IgD-negative memory B cell (primary cell): ENCODE measurements around the gene NUP50. TPM values are rescaled to one million over a fixed set of nuclear protein-coding genes. Genes with fewer than 3 reads are reported as not detected.
A peak's percentile ranks its signal among the peaks of the same experiment; 100 is the strongest.

Experiments used
- H3K27ac Mint-ChIP-seq, 3 donors: one replicate each; pipeline ENCODE4 v1.8.0; 2020 to 2022; ENCODE audit warnings: mild to moderate bottlenecking in 3 of 3, mixed read lengths in 3 of 3, moderate library complexity in 1 of 3
- H3K27me3 Mint-ChIP-seq: one replicate; pipeline ENCODE4 v1.8.0; 2021; ENCODE audit warnings: mixed read lengths
- H3K36me3 Mint-ChIP-seq: one replicate; pipeline ENCODE4 v1.8.0; 2020; ENCODE audit warnings: mild to moderate bottlenecking, mixed read lengths
- H3K4me1 Mint-ChIP-seq, 3 donors: one replicate each; pipeline ENCODE4 v1.8.0; 2020 to 2022; ENCODE audit warnings: mixed read lengths in 3 of 3, mild to moderate bottlenecking in 1 of 3
- H3K4me3 Mint-ChIP-seq, 4 donors: one replicate each; pipeline ENCODE4 v1.8.0; 2020 to 2022; ENCODE audit warnings: mild to moderate bottlenecking in 4 of 4, mixed read lengths in 4 of 4, moderate library complexity in 3 of 4
- H3K9me3 Mint-ChIP-seq, 3 donors: one replicate each; pipeline ENCODE4 v1.8.0; 2020 to 2021; ENCODE audit warnings: mixed read lengths in 3 of 3, mild to moderate bottlenecking in 1 of 3
- polyA plus RNA-seq: library from polyadenylated mRNA; unstranded; fragments of 300-500 nt; fragmentation: Illumina TruSeq; gene quantifications from one replicate; pipeline ENCODE4 v1.2.3, GENCODE V29; 2021

The NUP50 gene, protein sequence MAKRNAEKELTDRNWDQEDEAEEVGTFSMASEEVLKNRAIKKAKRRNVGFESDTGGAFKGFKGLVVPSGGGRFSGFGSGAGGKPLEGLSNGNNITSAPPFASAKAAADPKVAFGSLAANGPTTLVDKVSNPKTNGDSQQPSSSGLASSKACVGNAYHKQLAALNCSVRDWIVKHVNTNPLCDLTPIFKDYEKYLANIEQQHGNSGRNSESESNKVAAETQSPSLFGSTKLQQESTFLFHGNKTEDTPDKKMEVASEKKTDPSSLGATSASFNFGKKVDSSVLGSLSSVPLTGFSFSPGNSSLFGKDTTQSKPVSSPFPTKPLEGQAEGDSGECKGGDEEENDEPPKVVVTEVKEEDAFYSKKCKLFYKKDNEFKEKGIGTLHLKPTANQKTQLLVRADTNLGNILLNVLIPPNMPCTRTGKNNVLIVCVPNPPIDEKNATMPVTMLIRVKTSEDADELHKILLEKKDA
- polyA plus RNA-seq: 43.9 TPM

GRCh38 chr22:45163451-45164269, at the start of gene NUP50:
Gene NUP50 (plus strand): TSS chr22:45163925. CDS start chr22:45168178, 4,253 bp downstream.
- H3K4me1 Mint-ChIP-seq: peaks cover 15 to 33% (median 27%) of the 10 kb centered on the region in 3 donors

DNA sequence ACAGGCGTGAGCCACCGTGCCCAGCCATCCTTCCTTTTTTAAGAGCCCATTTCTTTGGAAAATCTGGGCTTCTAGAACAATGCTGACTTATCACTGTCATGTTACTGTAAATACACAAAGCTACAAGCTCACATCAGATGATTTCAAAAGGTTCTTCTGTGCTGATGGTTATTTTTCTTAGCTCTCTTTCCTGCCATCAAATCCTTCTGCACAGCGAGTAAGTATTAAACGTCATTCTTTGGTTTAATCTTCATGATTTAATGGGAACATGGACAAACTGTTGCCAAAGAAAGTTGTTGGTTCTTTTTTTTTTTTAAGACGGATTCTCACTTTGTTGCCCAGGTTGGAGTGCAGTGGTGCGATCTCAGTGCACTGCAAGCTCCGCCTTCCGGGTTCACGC, 43.3 kb upstream of the NUP50 start:
- H3K9me3 Mint-ChIP-seq: peaks cover 0 to 2% (median 2%) of the 10 kb centered on the region in 3 donors
- peaks cover 1% of the 10 kb centered on the region for H3K27me3 Mint-ChIP-seq
- no peak overlapping the region for H3K27ac Mint-ChIP-seq
- H3K4me3 Mint-ChIP-seq: no peak overlapping the region
- H3K4me1 Mint-ChIP-seq: no peaks in the 10 kb centered on the region
- no peaks in the 10 kb centered on the region for H3K36me3 Mint-ChIP-seq

More at GRCh38 chr22:45163451-45164269, at the start of gene NUP50:
- Mint-ChIP-seq H3K36me3 (no peaks in the 10 kb centered on the region), H3K4me3 (peak within 1 kb of the TSS; percentile 94 to 98 (median 98)), H3K9me3 (no peaks in the 10 kb centered on the region), H3K27me3 (no peaks in the 10 kb centered on the region), H3K27ac (peak within 1 kb of the TSS; percentile 93 to 96 (median 96))

DNA sequence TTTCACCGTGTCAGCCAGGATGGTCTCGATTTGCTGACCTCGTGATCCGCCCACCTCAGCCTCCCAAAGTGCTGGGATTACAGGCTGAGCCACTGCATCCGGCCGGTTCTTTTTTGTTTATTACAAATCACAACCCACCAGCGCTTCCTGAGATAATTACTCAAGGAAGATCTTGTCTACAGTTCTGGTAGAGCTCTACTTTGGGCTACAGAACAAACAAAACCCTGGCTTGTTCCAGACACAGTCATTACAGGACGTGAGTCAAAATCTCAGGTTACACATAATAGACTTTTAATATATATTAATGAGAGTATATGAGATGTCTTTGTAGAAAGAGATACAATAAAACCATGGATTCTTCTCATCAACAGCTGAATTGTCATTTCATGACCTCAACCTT, 42.8 kb upstream of the NUP50 start:
- H3K4me1 Mint-ChIP-seq: no peaks in the 10 kb centered on the region
- peaks cover 0 to 2% (median 2%) of the 10 kb centered on the region in 3 donors for H3K9me3 Mint-ChIP-seq
- H3K4me3 Mint-ChIP-seq: no peak overlapping the region
- peaks cover 1% of the 10 kb centered on the region for H3K27me3 Mint-ChIP-seq
- H3K27ac Mint-ChIP-seq: no peak overlapping the region
- no peaks in the 10 kb centered on the region for H3K36me3 Mint-ChIP-seq

- H3K27ac Mint-ChIP-seq: peak overlapping the region in 1 of 3 donors; percentile 20
Measured at GRCh38 chr22:45124176-45124847, 39.4 kb upstream of the NUP50 start.

GRCh38 chr22:45125188-45125587, 38.5 kb upstream of the NUP50 start:
- Mint-ChIP-seq H3K27me3 (peaks cover under 1% of the 10 kb centered on the region), H3K4me1 (peaks cover 0 to 6% (median 3%) of the 10 kb centered on the region in 3 donors), H3K36me3 (no peaks in the 10 kb centered on the region), H3K9me3 (no peaks in the 10 kb centered on the region), H3K27ac (no peak overlapping the region), H3K4me3 (no peak overlapping the region)

More at GRCh38 chr22:45124176-45124847, 39.4 kb upstream of the NUP50 start:
- H3K9me3 Mint-ChIP-seq: no peaks in the 10 kb centered on the region
- no peak overlapping the region for H3K4me3 Mint-ChIP-seq
- no peaks in the 10 kb centered on the region for H3K4me1 Mint-ChIP-seq
- no peaks in the 10 kb centered on the region for H3K36me3 Mint-ChIP-seq
- no peaks in the 10 kb centered on the region for H3K27me3 Mint-ChIP-seq

DNA sequence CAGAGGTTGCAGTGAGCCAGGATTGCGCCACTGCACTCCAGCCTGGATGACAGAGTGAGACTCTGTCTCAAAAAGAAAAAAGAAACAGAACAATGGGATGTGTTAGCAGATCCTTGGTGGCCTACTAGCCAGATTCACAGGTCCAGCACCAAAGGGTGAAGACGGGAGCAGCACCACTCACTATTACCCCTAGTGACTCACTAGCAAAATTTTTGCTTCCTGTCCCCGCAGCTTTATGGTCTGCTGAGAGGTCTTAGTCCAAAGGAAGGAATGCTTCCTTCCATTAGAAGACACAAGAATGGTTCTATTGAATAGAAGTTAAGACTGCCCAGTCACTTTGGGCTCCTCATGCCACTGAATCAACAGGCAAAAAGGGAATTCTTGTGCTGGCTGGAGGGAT, 35.9 kb upstream of the NUP50 start:
- H3K27me3 Mint-ChIP-seq: peaks cover 3% of the 10 kb centered on the region
- H3K4me3 Mint-ChIP-seq: no peak overlapping the region
- H3K27ac Mint-ChIP-seq: peak overlapping the region in 1 of 3 donors; percentile 23
- peaks cover 9% of the 10 kb centered on the region for H3K36me3 Mint-ChIP-seq
- no peaks in the 10 kb centered on the region for H3K9me3 Mint-ChIP-seq
- peaks cover 0 to 14% (median 12%) of the 10 kb centered on the region in 3 donors for H3K4me1 Mint-ChIP-seq

GRCh38 chr22:45129703-45130524, 33.8 kb upstream of the NUP50 start:
- peak overlapping the region in 2 of 3 donors; percentile 64 to 71 for H3K27ac Mint-ChIP-seq
- peak overlapping the region in 1 of 4 donors; percentile 10 for H3K4me3 Mint-ChIP-seq

GRCh38 chr22:45130891-45131290, 32.8 kb upstream of the NUP50 start:
- Mint-ChIP-seq H3K36me3 (peaks cover 17% of the 10 kb centered on the region), H3K9me3 (peaks cover 3 to 13% (median 5%) of the 10 kb centered on the region in 3 donors), H3K27me3 (peaks cover 3% of the 10 kb centered on the region), H3K4me1 (peaks cover 0 to 14% (median 12%) of the 10 kb centered on the region in 3 donors), H3K27ac (no peak overlapping the region), H3K4me3 (no peak overlapping the region)

More at GRCh38 chr22:45129703-45130524, 33.8 kb upstream of the NUP50 start:
- Mint-ChIP-seq H3K27me3 (peaks cover 3% of the 10 kb centered on the region), H3K9me3 (peaks cover 0 to 12% (median 5%) of the 10 kb centered on the region in 3 donors), H3K36me3 (peaks cover 17% of the 10 kb centered on the region), H3K4me1 (peaks cover 0 to 14% (median 12%) of the 10 kb centered on the region in 3 donors)

DNA sequence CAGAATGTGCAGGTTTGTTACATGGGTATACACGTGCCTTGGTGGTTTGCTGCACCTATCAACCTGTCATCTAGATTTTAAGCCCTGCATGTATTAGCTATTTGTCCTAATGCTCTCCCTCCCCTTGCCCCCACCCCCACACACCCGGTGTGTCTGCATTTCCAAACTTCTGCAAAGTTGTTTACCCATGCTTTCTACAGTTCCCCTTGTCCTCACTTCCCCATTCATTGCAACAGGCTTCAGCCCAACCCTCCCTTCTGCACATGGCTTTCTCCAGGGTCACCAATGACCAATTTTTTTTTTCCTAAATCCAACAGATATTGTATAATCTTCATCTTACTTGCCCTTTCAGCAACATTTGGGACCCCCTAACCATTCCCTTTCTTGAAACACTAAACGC, 32.0 kb upstream of the NUP50 start:
- peaks cover 3 to 13% (median 5%) of the 10 kb centered on the region in 3 donors for H3K9me3 Mint-ChIP-seq
- H3K4me1 Mint-ChIP-seq: peaks cover 0 to 16% (median 14%) of the 10 kb centered on the region in 3 donors
- no peak overlapping the region for H3K27ac Mint-ChIP-seq
- peak overlapping the region in 1 of 4 donors; percentile 37 for H3K4me3 Mint-ChIP-seq
- H3K27me3 Mint-ChIP-seq: peaks cover 3% of the 10 kb centered on the region
- peaks cover 20% of the 10 kb centered on the region for H3K36me3 Mint-ChIP-seq

DNA sequence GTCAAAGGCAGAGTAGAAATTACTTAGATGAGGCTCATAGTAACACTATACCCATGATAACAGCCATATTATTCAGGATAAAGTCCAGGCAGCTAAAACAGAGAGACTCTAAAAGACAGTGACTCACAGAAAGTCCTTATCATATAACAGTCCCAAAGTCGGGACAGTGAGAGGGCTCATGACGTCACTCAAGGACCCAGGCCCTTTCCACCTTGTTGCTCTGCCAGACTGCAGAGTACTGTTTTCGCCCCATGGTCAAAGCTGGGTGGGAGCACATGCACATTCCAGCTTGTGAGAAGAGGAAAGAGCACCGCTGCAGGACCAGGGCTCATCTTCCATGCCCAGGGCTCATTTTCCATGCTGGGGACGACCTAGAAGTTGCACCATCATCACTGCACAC, 29.4 kb upstream of the NUP50 start:
- H3K27ac Mint-ChIP-seq: no peak overlapping the region
- peaks cover 3% of the 10 kb centered on the region for H3K27me3 Mint-ChIP-seq
- peaks cover 0 to 21% (median 14%) of the 10 kb centered on the region in 3 donors for H3K4me1 Mint-ChIP-seq
- H3K4me3 Mint-ChIP-seq: no peak overlapping the region
- peaks cover 3 to 13% (median 5%) of the 10 kb centered on the region in 3 donors for H3K9me3 Mint-ChIP-seq
- H3K36me3 Mint-ChIP-seq: peaks cover 21% of the 10 kb centered on the region

GRCh38 chr22:45136594-45136993, 27.1 kb upstream of the NUP50 start:
- Mint-ChIP-seq H3K4me1 (peaks cover 0 to 14% (median 3%) of the 10 kb centered on the region in 3 donors), H3K4me3 (no peak overlapping the region), H3K27me3 (no peaks in the 10 kb centered on the region), H3K27ac (no peak overlapping the region), H3K9me3 (peaks cover 3 to 13% (median 5%) of the 10 kb centered on the region in 3 donors), H3K36me3 (peaks cover 26% of the 10 kb centered on the region)

GRCh38 chr22:45139693-45140092, 24.0 kb upstream of the NUP50 start:
- peaks cover 3% of the 10 kb centered on the region in 3 donors for H3K9me3 Mint-ChIP-seq

DNA sequence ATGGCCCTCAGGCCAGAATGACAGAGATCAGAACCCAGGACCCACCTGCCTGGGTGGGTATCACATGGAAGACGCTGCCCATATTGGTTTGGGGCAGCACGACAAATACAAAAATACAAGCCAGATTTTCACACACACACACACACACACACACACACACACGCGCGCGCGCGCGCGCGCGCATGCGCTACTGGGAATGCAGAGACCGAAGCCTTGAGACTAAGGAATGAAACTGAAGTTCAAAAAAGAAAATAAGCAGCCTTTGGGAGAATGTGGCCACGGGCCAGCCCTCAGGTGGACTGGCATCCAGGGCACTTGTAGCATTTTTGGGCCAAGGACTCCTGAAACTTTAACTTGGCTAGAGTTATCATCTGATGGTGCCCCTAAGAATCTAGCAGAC, 21.3 kb upstream of the NUP50 start:
- no peaks in the 10 kb centered on the region for H3K27me3 Mint-ChIP-seq
- no peak overlapping the region for H3K4me3 Mint-ChIP-seq
- peaks cover 5% of the 10 kb centered on the region for H3K36me3 Mint-ChIP-seq
- no peak overlapping the region for H3K27ac Mint-ChIP-seq
- H3K9me3 Mint-ChIP-seq: peaks cover 0 to 2% (median 0%) of the 10 kb centered on the region in 3 donors
- peaks cover 0 to under 1% (median 0%) of the 10 kb centered on the region in 3 donors for H3K4me1 Mint-ChIP-seq

More at GRCh38 chr22:45139693-45140092, 24.0 kb upstream of the NUP50 start:
- H3K4me1 Mint-ChIP-seq: peaks cover 0 to 9% (median 0%) of the 10 kb centered on the region in 3 donors
- H3K27me3 Mint-ChIP-seq: no peaks in the 10 kb centered on the region
- no peak overlapping the region for H3K4me3 Mint-ChIP-seq
- peaks cover 9% of the 10 kb centered on the region for H3K36me3 Mint-ChIP-seq
- no peak overlapping the region for H3K27ac Mint-ChIP-seq

DNA sequence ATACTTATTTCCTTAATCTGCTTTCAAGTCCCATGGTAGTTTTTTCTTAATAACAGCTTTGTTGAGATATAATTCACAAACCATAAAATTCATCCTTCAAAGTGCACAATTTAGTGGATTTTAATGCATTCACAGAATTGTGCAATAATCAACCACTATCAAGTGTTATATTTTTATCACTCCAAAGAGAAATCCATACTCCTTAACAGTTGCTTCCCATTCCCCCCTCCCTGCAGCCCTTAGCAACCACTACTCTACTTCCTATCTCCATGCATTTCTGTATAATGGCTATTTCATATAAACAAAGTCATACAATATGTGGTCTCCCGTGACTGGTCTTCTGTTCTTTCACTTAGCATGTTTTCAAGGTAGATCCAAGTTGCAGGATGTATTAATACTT, 18.8 kb upstream of the NUP50 start:
- H3K27me3 Mint-ChIP-seq: no peaks in the 10 kb centered on the region
- peaks cover under 1% of the 10 kb centered on the region for H3K36me3 Mint-ChIP-seq
- H3K4me3 Mint-ChIP-seq: no peak overlapping the region
- no peak overlapping the region for H3K27ac Mint-ChIP-seq
- H3K4me1 Mint-ChIP-seq: no peaks in the 10 kb centered on the region
- H3K9me3 Mint-ChIP-seq: peaks cover 0 to 2% (median 0%) of the 10 kb centered on the region in 3 donors
